H1 (cell line): ENCODE data around the gene PTGES2. TPM values are rescaled to one million over a fixed set of nuclear protein-coding genes. Genes with fewer than 3 reads are reported as not detected.

Experiments used
- CTCF ChIA-PET: fragments of 300-600 bp; sonication (Branson Sonifier 250); formaldehyde crosslinking; loops from one replicate; lab custom pipeline; 2021; ENCODE audit not compliant: partially characterized antibody; lab: Charles Lee
- POLR2A ChIA-PET: fragments of 300-600 bp; sonication (Branson Sonifier 250); formaldehyde crosslinking; loops from one replicate; lab custom pipeline; 2021; ENCODE audit warnings: inconsistent platforms; ENCODE audit not compliant: partially characterized antibody; lab: Charles Lee
- DNase-seq, 2 experiments: peaks; one replicate each; pipeline versions ENCODE4 v3.0.0 to v3.0.0-alpha.2; 2010 to 2022; ENCODE audit warnings: low spot score in 2 of 2, low read depth in 1 of 2, mixed read lengths in 1 of 2
- FAIRE-seq: peaks from 2 replicates; lab custom pipeline; 2011; peaks lifted over from hg19 to GRCh38; lab: Jason Lieb, UNC
- H2AFZ ChIP-seq: 2 replicates; pipeline ENCODE4 v1.8.1; 2012; ENCODE audit warnings: low read length, inconsistent platforms
- H2AK5ac ChIP-seq: 2 replicates; pipeline ENCODE4 v1.6.1; 2013; ENCODE audit warnings: low read depth, low read length
- H2BK120ac ChIP-seq: replicated peaks from 2 replicates; pipeline ENCODE3; 2013; ENCODE audit warnings: low read depth, low read length, inconsistent platforms
- H2BK12ac ChIP-seq: 2 replicates; pipeline ENCODE4 v1.6.1; 2013; ENCODE audit warnings: low read depth, low read length
- H2BK15ac ChIP-seq: 2 replicates; pipeline ENCODE4 v1.6.1; 2013; ENCODE audit warnings: low read length
- H2BK20ac ChIP-seq: 2 replicates; pipeline ENCODE4 v1.6.1; 2013; ENCODE audit warnings: low read length
- H2BK5ac ChIP-seq: 2 replicates; pipeline ENCODE4 v1.6.1; 2013; ENCODE audit warnings: low read depth, low read length
- H3K14ac ChIP-seq: 2 replicates; pipeline ENCODE4 v1.6.1; 2013; ENCODE audit warnings: inconsistent platforms; ENCODE audit not compliant: insufficient read length
- H3K18ac ChIP-seq: 2 replicates; pipeline ENCODE4 v1.6.1; 2013; ENCODE audit warnings: low read length; ENCODE audit errors: extremely low read depth
- H3K23ac ChIP-seq: 2 replicates; pipeline ENCODE4 v1.6.1; 2013; ENCODE audit warnings: inconsistent platforms; ENCODE audit not compliant: insufficient read length
- H3K23me2 ChIP-seq: 2 replicates; pipeline ENCODE4 v1.6.1; 2013; ENCODE audit warnings: low read depth, low read length
- H3K27ac ChIP-seq: 2 replicates; pipeline ENCODE4 v1.6.1; 2011; ENCODE audit warnings: low read depth, low read length, inconsistent platforms
- H3K27me3 ChIP-seq, 4 experiments: replicated peaks in 1 of 4; 1 replicate in 1 of 4; 2 replicates in 3 of 4; pipeline versions ENCODE4 v1.6.1 to v1.8.1; 2011 to 2013; ENCODE audit warnings: low read length in 3 of 4, mild to moderate bottlenecking in 3 of 4, inconsistent platforms in 2 of 4, mixed read lengths in 2 of 4, moderate library complexity in 1 of 4; ENCODE audit not compliant: control insufficient read depth in 3 of 4, insufficient read depth in 3 of 4; ENCODE audit errors: extremely low read depth in 1 of 4
- H3K36me3 ChIP-seq, 4 experiments: 2 replicates each; pipeline versions ENCODE4 v1.6.1 to v1.8.1; 2011 to 2013; ENCODE audit warnings: mild to moderate bottlenecking in 4 of 4, low read length in 3 of 4, moderate library complexity in 2 of 4, control low read depth in 1 of 4, inconsistent platforms in 1 of 4; ENCODE audit not compliant: insufficient read depth in 4 of 4, control insufficient read depth in 2 of 4
- H3K4ac ChIP-seq: replicated peaks from 2 replicates; pipeline ENCODE3; 2013; ENCODE audit warnings: low read length, low read depth, mixed read lengths, inconsistent platforms; ENCODE audit not compliant: insufficient read length
- H3K4me1 ChIP-seq, 4 experiments: replicated peaks in 1 of 4; 1 replicate in 1 of 4; 2 replicates in 3 of 4; pipeline versions ENCODE4 v1.6.1 to v1.8.1; 2011 to 2013; ENCODE audit warnings: low read length in 3 of 4, inconsistent platforms in 2 of 4, mixed read lengths in 1 of 4; ENCODE audit not compliant: insufficient read depth in 4 of 4, control insufficient read depth in 3 of 4
- H3K4me2 ChIP-seq, 2 experiments: 2 replicates each; pipeline versions ENCODE4 v1.6.1 to v1.8.1; 2011 to 2013; ENCODE audit warnings: low read depth in 2 of 2, low read length in 2 of 2, control low read depth in 1 of 2, inconsistent platforms in 1 of 2, mild to moderate bottlenecking in 1 of 2; ENCODE audit not compliant: insufficient read depth in 1 of 2
- H3K4me3 ChIP-seq, 4 experiments: fragments of 200-600, 300-600 bp in 1 of 4; sonication (generic), shearing (Covaris generic), sonication (Bioruptor Twin) in 1 of 4; 2 replicates each; pipeline versions ENCODE4 v1.5.1 to v1.8.1; 2011 to 2016; ENCODE audit warnings: low read length in 4 of 4, low read depth in 3 of 4, control low read depth in 2 of 4, inconsistent platforms in 2 of 4, mild to moderate bottlenecking in 2 of 4, mixed read lengths in 1 of 4, moderate library complexity in 1 of 4; ENCODE audit not compliant: insufficient read depth in 2 of 4; ENCODE audit errors: extremely low read depth in 1 of 4
- H3K56ac ChIP-seq: replicated peaks from 2 replicates; pipeline ENCODE3; 2013; ENCODE audit warnings: low read depth, mild to moderate bottlenecking, mixed read lengths, low read length, inconsistent platforms; ENCODE audit not compliant: insufficient read length
- H3K79me1 ChIP-seq: 2 replicates; pipeline ENCODE4 v1.6.1; 2013; ENCODE audit warnings: low read depth, low read length, control low read depth
- H3K79me2 ChIP-seq, 2 experiments: 2 replicates each; pipeline versions ENCODE4 v1.6.1 to v1.8.1; 2012 to 2013; ENCODE audit warnings: low read length in 2 of 2, mild to moderate bottlenecking in 2 of 2, inconsistent platforms in 1 of 2; ENCODE audit not compliant: insufficient read depth in 2 of 2, control insufficient read depth in 1 of 2
- H3K9ac ChIP-seq, 4 experiments: replicated peaks in 1 of 4; 1 replicate in 1 of 4; 2 replicates in 3 of 4; pipeline versions ENCODE4 v1.6.1 to v1.8.1; 2011 to 2013; ENCODE audit warnings: low read depth in 3 of 4, low read length in 3 of 4, control low read depth in 2 of 4, mild to moderate bottlenecking in 2 of 4, moderate library complexity in 2 of 4, inconsistent platforms in 1 of 4; ENCODE audit errors: extremely low read depth in 1 of 4
- H3K9me3 ChIP-seq, 2 experiments: 2 replicates each; pipeline versions ENCODE4 v1.6.1 to v1.8.1; 2012 to 2013; ENCODE audit warnings: mild to moderate bottlenecking in 2 of 2, moderate library complexity in 2 of 2, control low read depth in 1 of 2, inconsistent platforms in 1 of 2, low read depth in 1 of 2, low read length in 1 of 2, mixed read lengths in 1 of 2; ENCODE audit not compliant: insufficient read depth in 2 of 2
- H4K20me1 ChIP-seq, 2 experiments: replicated peaks in 1 of 2; 2 replicates each; pipeline versions ENCODE3 to v1.8.1; 2011 to 2013; ENCODE audit warnings: inconsistent platforms in 2 of 2, low read length in 2 of 2, mild to moderate bottlenecking in 1 of 2; ENCODE audit not compliant: insufficient read depth in 2 of 2, control insufficient read depth in 1 of 2
- H4K5ac ChIP-seq: 2 replicates; pipeline ENCODE4 v1.6.1; 2013; ENCODE audit warnings: low read length, low read depth, mixed read lengths, inconsistent platforms; ENCODE audit not compliant: insufficient read length
- H4K8ac ChIP-seq: 2 replicates; pipeline ENCODE4 v1.8.0; 2013; ENCODE audit warnings: mild to moderate bottlenecking, moderate library complexity, low read length, inconsistent platforms; ENCODE audit not compliant: insufficient read depth; ENCODE audit errors: extremely low read depth
- H4K91ac ChIP-seq: replicated peaks from 2 replicates; pipeline ENCODE3; 2013; ENCODE audit warnings: low read length, mixed read lengths, inconsistent platforms; ENCODE audit not compliant: insufficient read length
- EZH2 ChIP-seq: fragments of 200-600 bp; sonication (generic); IDR thresholded peaks from 2 replicates; pipeline ENCODE4 v1.7.1; 2012; ENCODE audit warnings: low read depth, mild to moderate bottlenecking, moderate library complexity, low read length, inconsistent platforms; ENCODE audit not compliant: severe bottlenecking
- KDM5A ChIP-seq: fragments of 200-600 bp; IDR thresholded peaks from 2 replicates; pipeline ENCODE4 v1.7.1; 2012; ENCODE audit warnings: mild to moderate bottlenecking, low read length, inconsistent platforms, mixed read lengths
- RXRA ChIP-seq: IDR thresholded peaks from 2 replicates; pipeline ENCODE4 v1.6.1; 2011; ENCODE audit warnings: low read depth, mild to moderate bottlenecking, low read length, moderate library complexity; ENCODE audit not compliant: insufficient read depth
- WGBS, 2 experiments: shearing (Covaris generic) in 1 of 2; methylation state at CpG; one replicate each; pipeline versions ENCODE4 v1.1.6 to v1.1.7; 2013 to 2015; ENCODE audit warnings: low lambda C conversion rate in 2 of 2, mixed read lengths in 2 of 2, inconsistent platforms in 1 of 2, low coverage in 1 of 2, missing lambda C conversion rate in 1 of 2; ENCODE audit not compliant: insufficient replicate concordance in 2 of 2, insufficient coverage in 1 of 2, insufficient read length in 1 of 2; ENCODE audit errors: extremely low coverage in 1 of 2, missing lambda C conversion rate in 1 of 2; 5-methylcytosine and 5-hydroxymethylcytosine counted together
- polyA plus RNA-seq, 7 experiments: library from polyadenylated mRNA; depleted of rRNA in 3 of 7; stranded (reverse) in 5 of 7; unstranded in 2 of 7; fragments of >200 nt in 5 of 7; fragments of 200-250 nt in 2 of 7; gene quantifications; 1 replicate in 5 of 7; 2 replicates in 1 of 7; 4 replicates in 1 of 7; pipeline versions ENCODE4 v1.2.1 to v1.2.3, GENCODE V29; 2011 to 2013; ENCODE audit warnings: missing spikeins in 2 of 7, mixed read lengths in 2 of 7
- total RNA-seq: library from RNA; stranded (reverse); fragmentation: NEBNext Ultra II Directional; extraction: Animal tissue kit (Norgen Biotek cat#: 25700); gene quantifications from 2 replicates; pipeline ENCODE4 v1.2.1, GENCODE V29; 2021

The PTGES2 gene
- total and polyA plus RNA-seq, 2 of the 8 experiments (the other 6 are each of a cell fraction or from before 2014, with no cell fraction given): 80.7 to 81.2 TPM

DNA sequence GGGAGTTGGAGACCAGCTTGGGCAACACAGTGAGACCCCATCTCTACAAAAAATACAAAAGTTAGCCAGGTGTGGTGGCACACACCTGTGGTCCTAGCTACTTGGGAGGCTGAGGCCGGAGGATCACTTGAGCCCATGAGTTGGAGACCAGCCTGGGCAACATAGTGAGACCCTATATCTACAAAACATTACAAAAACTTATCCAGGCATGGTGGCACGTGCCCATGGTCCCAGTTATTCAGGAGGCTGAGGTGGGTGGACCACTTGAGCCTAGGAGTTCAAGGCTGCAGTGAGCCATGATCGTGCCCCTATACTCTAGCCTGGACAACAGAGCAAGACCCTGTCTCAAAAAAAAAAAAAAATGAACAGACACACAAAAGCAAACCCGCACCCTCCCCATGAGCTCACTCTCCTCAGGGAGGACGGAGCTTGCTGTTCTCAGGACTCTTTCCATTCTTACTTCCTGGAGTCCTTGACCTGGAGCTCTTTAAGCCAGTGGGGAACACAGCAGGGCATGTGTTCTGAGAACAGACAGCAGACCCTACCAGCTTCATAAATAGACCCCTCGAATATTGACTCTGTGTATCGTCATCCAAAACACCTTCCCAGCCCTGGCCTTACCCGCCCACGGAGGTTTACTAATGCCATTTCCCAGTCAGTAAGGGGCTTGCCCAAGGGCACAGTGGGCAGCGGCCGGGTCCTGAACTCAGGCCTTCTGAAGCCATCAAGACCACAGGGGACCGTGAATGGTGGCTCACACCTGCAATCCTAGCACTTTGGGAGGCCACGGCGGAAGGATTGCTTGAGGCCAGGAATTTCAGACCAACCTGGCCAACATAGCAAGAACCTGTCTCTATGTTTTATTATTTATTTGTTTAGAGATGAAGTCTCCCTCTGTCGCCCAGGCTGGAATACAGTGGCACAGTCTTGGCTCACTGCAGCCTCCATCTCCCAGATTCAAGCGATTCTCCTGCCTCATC, 11.1 kb downstream of the PTGES2 start:
- Histone ChIP-seq H3K56ac (no peak overlapping the region), H3K9ac (no peak overlapping the region), H3K23me2 (no peaks in the 10 kb centered on the region), H3K14ac (no peak overlapping the region), H2BK20ac (no peak overlapping the region), H4K91ac (no peak overlapping the region), H2BK5ac (no peak overlapping the region), H3K4me1 (peaks cover 0 to 4% (median under 1%) of the 10 kb centered on the region in 4 experiments; a peak in 3 of 7 replicates), H3K4me3 (no peak overlapping the region), H3K4me2 (no peak overlapping the region), H2BK12ac (no peak overlapping the region), H3K4ac (no peak overlapping the region), H4K20me1 (peaks cover 3 to 13% of the 10 kb centered on the region in 2 experiments), H3K18ac (no peak overlapping the region), H2AFZ (no peak overlapping the region), H3K27ac (no peak overlapping the region), H3K79me2 (no peaks in the 10 kb centered on the region), H4K8ac (no peak overlapping the region), H3K36me3 (peaks cover 0 to 7% (median 1%) of the 10 kb centered on the region in 4 experiments; a peak in 4 of 8 replicates), H3K27me3 (no peaks in the 10 kb centered on the region), H4K5ac (no peak overlapping the region), H2BK120ac (no peak overlapping the region), H2AK5ac (no peak overlapping the region), H3K23ac (no peak overlapping the region), H3K9me3 (no peaks in the 10 kb centered on the region), H2BK15ac (no peak overlapping the region), H3K79me1 (no peaks in the 10 kb centered on the region)
- DNase-seq (no peak), FAIRE-seq (no peak)
- ChIA-PET CTCF (interaction anchor here (0.5 to 9.1 kb wide), 18 partner anchors 9 to 195 kb away, joined by 3 to 114 read pairs (median 9); partner anchors contain the start of genes NAIF1, PTGES2 and SLC25A25), POLR2A (interaction anchor here (0.6 to 5.9 kb wide), 6 partner anchors 10 to 547 kb away, joined by 3 to 119 read pairs (median 4); partner anchors contain the start of genes NAIF1 and PTGES2)
- TF ChIP-seq EZH2 (no peak), KDM5A (no peak), RXRA (no peak)
- 94% methylated on average over 16 of the region's 16 CpGs; no CpG with 5 or more reads in 1 of the 2 experiments for WGBS, 2 experiments
